Stimulated activated CD8-positive, alpha-beta memory T cell treated with anti-CD3 and anti-CD28 coated beads, Interleukin-12 subunit alpha, Interleukin-12 subunit beta, amount 100 ng/mL, for 1 hour (primary cell): Measurements from ENCODE around the gene SUSD4.

Experiments used
- DNase-seq: peaks from one replicate; pipeline ENCODE4 v3.0.0-alpha.2; 2020; ENCODE audit warnings: low read depth

The SUSD4 gene

GRCh38 chr1:223329252-223329651 lies 34.7 kb downstream of the SUSD4 start:
- no peak for DNase-seq

GRCh38 chr1:223328566-223328965 lies 35.4 kb downstream of the SUSD4 start:
- DNase-seq = no peak

- no peak for DNase-seq
Measured at GRCh38 chr1:223326776-223327175, 37.2 kb downstream of the SUSD4 start.

- DNase-seq = no peak
Measured at GRCh38 chr1:223323491-223324484, 40.2 kb downstream of the SUSD4 start.

- no peak for DNase-seq
Measured at GRCh38 chr1:223322868-223323267, 41.1 kb downstream of the SUSD4 start.

- no peak for DNase-seq
Measured at GRCh38 chr1:223320959-223321358, 43.0 kb downstream of the SUSD4 start.

GRCh38 chr1:223319905-223320580 lies 43.9 kb downstream of the SUSD4 start:
- no peak for DNase-seq

- no peak for DNase-seq
Measured at GRCh38 chr1:223319398-223319797, 44.6 kb downstream of the SUSD4 start.

- no peak for DNase-seq
Measured at GRCh38 chr1:223316082-223316481, 47.9 kb downstream of the SUSD4 start.

- no peak for DNase-seq
Measured at GRCh38 chr1:223315665-223316064, 48.3 kb downstream of the SUSD4 start.

- DNase-seq = no peak
Measured at GRCh38 chr1:223313415-223313754, 50.6 kb downstream of the SUSD4 start.

- no peak for DNase-seq
Measured at GRCh38 chr1:223312705-223313414, 51.1 kb downstream of the SUSD4 start.

GRCh38 chr1:223312273-223312672 lies 51.7 kb downstream of the SUSD4 start:
- DNase-seq = no peak

GRCh38 chr1:223311826-223312225 lies 52.1 kb downstream of the SUSD4 start:
- no peak for DNase-seq

- DNase-seq = no peak
Measured at GRCh38 chr1:223308136-223308535, 55.8 kb downstream of the SUSD4 start.

- no peak for DNase-seq
Measured at GRCh38 chr1:223307544-223307943, 56.4 kb downstream of the SUSD4 start.

GRCh38 chr1:223304931-223305330 lies 59.0 kb downstream of the SUSD4 start:
- no peak for DNase-seq

GRCh38 chr1:223301371-223301770 lies 62.6 kb downstream of the SUSD4 start:
- no peak for DNase-seq

- DNase-seq = no peak
Measured at GRCh38 chr1:223299553-223299952, 64.4 kb downstream of the SUSD4 start.

- no peak for DNase-seq
Measured at GRCh38 chr1:223298701-223299100, 65.3 kb downstream of the SUSD4 start.

- no peak for DNase-seq
Measured at GRCh38 chr1:223297800-223298199, 66.2 kb downstream of the SUSD4 start.

GRCh38 chr1:223291796-223292195 lies 72.2 kb downstream of the SUSD4 start:
- no peak for DNase-seq

GRCh38 chr1:223290397-223290796 lies 73.6 kb downstream of the SUSD4 start:
- no peak for DNase-seq
